Progenitor cell of endocrine pancreas (in vitro differentiated cells): ENCODE data around the gene TCERG1L. TPM values are rescaled to one million over a fixed set of nuclear protein-coding genes. Genes with fewer than 3 reads are reported as not detected.

Experiments
- DNase-seq: peaks from one replicate; pipeline ENCODE4 v3.0.0; 2021; ENCODE audit warnings: low spot score; ENCODE audit not compliant: unreplicated experiment
- H3K27ac Mint-ChIP-seq: 2 replicates; pipeline ENCODE4 v1.8.0; 2021; ENCODE audit warnings: mild to moderate bottlenecking, moderate library complexity, mixed read lengths
- H3K27me3 Mint-ChIP-seq: 2 replicates; pipeline ENCODE4 v1.8.0; 2021; ENCODE audit warnings: mixed read lengths
- H3K36me3 Mint-ChIP-seq: 2 replicates; pipeline ENCODE4 v1.8.0; 2022; ENCODE audit warnings: mixed read lengths; ENCODE audit not compliant: insufficient read depth
- H3K4me1 Mint-ChIP-seq: 2 replicates; pipeline ENCODE4 v1.8.0; 2021; ENCODE audit warnings: low read depth, mixed read lengths
- H3K4me3 Mint-ChIP-seq: 2 replicates; pipeline ENCODE4 v1.8.0; 2021; ENCODE audit warnings: low read depth, mild to moderate bottlenecking, moderate library complexity, mixed read lengths
- H3K9me3 Mint-ChIP-seq: 2 replicates; pipeline ENCODE4 v1.8.0; 2021; ENCODE audit warnings: low read depth, mixed read lengths
- CTCF ChIP-seq: fragments of 200-600 bp; sonication (generic); IDR thresholded peaks from one replicate; pipeline ENCODE4 v1.5.0; 2021; ENCODE audit warnings: antibody characterized with exemption, mild to moderate bottlenecking; ENCODE audit not compliant: unreplicated experiment
- total RNA-seq: library from RNA; stranded (reverse); gene quantifications from 2 replicates; pipeline ENCODE4 v1.2.1, GENCODE V29; 2021

The TCERG1L gene
- total RNA-seq, 1 donor from 2014 or later: 0.53 TPM

GRCh38 chr10:131111471-131112080 lies 199.9 kb downstream of the TCERG1L start:
- peaks cover 22% of the 10 kb centered on the region for H3K27me3 Mint-ChIP-seq
- no peak for DNase-seq
- H3K27ac Mint-ChIP-seq: no peak overlapping the region
- peaks cover 4% of the 10 kb centered on the region for H3K4me1 Mint-ChIP-seq
- TF ChIP-seq CTCF: no peak
- H3K9me3 Mint-ChIP-seq: peaks cover 6% of the 10 kb centered on the region
- H3K36me3 Mint-ChIP-seq: no peaks in the 10 kb centered on the region
- H3K4me3 Mint-ChIP-seq: no peak overlapping the region

GRCh38 chr10:131111007-131111406 lies 200.5 kb downstream of the TCERG1L start:
- H3K36me3 Mint-ChIP-seq: no peaks in the 10 kb centered on the region
- no peak for DNase-seq
- no peak for TF ChIP-seq CTCF
- H3K9me3 Mint-ChIP-seq: peaks cover 10% of the 10 kb centered on the region
- peaks cover 4% of the 10 kb centered on the region for H3K4me1 Mint-ChIP-seq
- H3K27ac Mint-ChIP-seq: no peak overlapping the region
- H3K4me3 Mint-ChIP-seq: no peak overlapping the region
- H3K27me3 Mint-ChIP-seq: peaks cover 20% of the 10 kb centered on the region

- H3K36me3 Mint-ChIP-seq: no peaks in the 10 kb centered on the region
- TF ChIP-seq CTCF: no peak
- H3K27me3 Mint-ChIP-seq: peaks cover 20% of the 10 kb centered on the region
- no peak overlapping the region for H3K27ac Mint-ChIP-seq
- H3K9me3 Mint-ChIP-seq: peaks cover 10% of the 10 kb centered on the region
- no peak for DNase-seq
- H3K4me3 Mint-ChIP-seq: no peak overlapping the region
- peaks cover 4% of the 10 kb centered on the region for H3K4me1 Mint-ChIP-seq
Observed at GRCh38 chr10:131110241-131110783, 201.2 kb downstream of the TCERG1L start.

- H3K9me3 Mint-ChIP-seq: peaks cover 10% of the 10 kb centered on the region
- no peak for TF ChIP-seq CTCF
- no peak for DNase-seq
- no peak overlapping the region for H3K4me3 Mint-ChIP-seq
- no peak overlapping the region for H3K27ac Mint-ChIP-seq
- H3K27me3 Mint-ChIP-seq: peaks cover 19% of the 10 kb centered on the region
- H3K36me3 Mint-ChIP-seq: no peaks in the 10 kb centered on the region
- peaks cover 4% of the 10 kb centered on the region for H3K4me1 Mint-ChIP-seq
Observed at GRCh38 chr10:131109726-131110125, 201.8 kb downstream of the TCERG1L start.

- no peak overlapping the region for H3K4me3 Mint-ChIP-seq
- peaks cover 4% of the 10 kb centered on the region for H3K4me1 Mint-ChIP-seq
- no peak for DNase-seq
- H3K27me3 Mint-ChIP-seq: peaks cover 16% of the 10 kb centered on the region
- H3K9me3 Mint-ChIP-seq: peaks cover 10% of the 10 kb centered on the region
- no peaks in the 10 kb centered on the region for H3K36me3 Mint-ChIP-seq
- no peak for TF ChIP-seq CTCF
- no peak overlapping the region for H3K27ac Mint-ChIP-seq
Observed at GRCh38 chr10:131109291-131109690, 202.2 kb downstream of the TCERG1L start.
